ENCODE results near the gene GNAO1.
A peak's percentile ranks its signal among the peaks of the same experiment; 100 is the strongest.

The GNAO1 gene

DNA sequence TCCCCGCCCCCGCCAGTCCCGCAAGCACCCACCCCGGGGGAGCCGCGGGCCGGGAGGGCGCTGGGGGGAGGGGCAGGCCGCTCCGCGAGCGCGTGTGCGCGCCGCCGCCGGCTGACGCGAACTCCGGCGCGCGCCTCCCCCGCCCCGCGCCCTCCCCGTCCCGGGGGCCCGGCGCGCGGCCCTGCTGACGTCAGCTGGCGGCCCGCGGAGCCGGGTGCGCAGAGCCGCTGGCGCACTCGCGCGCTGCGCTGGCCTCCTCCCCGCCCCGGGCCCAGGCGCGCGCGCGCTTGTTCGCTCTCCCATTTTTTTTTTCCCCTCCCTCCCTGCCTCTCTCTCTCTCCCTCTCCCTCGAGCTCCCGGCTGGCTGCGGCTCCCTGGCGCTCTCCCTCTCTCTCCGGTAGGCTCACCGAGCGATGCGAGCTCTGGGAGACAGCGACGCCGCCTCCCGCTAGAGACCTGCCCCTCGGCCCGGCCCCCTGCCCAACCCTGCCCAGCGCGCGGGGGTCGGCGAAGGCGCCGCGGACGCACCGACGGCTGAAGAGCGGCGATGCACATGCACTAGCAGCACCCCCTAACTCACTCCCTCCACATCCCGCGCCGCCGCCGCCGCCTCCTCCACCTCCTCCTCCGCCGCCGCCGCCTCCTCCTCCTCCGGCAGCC is at the start of gene GNAO1:
TSS of gene GNAO1 (plus strand) at position 334 of the 660 bp plus-strand sequence. CDS start 747 bp downstream, outside the sequence.
- DNase-seq: peak; percentile 83

DNA sequence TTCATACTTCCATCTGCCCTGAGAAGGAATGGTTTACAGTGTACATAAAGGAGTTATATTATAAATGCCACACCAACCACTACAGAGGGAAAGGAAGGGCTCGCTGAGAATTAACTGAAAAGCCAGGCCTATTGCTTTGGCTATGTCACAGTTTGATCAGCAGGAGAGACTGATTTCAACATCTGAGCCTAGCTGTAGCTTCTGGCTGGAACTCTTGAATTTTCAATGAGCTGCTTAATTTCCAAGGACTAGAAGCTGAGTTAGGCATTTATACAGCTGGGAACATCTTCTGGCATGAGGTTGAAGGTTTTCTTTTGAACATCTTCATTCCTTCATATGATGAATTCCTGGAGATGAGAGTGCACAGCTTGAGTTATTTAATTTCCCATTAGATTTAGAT is 47.6 kb upstream of the GNAO1 start:
- DNase-seq: no peak

DNA sequence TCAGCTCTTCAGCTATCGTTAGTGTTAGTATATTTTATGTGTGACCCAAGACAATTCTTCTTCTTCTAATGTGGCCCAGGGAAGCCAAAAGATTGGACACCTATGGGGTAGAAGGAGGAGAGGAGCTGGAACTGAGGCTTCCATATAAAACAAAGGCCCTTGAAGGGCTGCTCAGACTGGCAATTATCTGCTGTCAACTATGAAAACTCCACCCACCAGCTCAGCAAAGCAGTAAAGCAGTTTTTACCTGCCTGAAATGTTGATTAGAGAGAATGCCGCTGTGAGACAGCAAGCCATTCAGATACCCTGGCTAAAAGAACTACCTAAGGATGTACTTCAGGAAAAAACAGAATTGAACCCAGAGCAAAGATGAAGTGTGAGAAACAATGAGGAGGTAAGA is 45.9 kb upstream of the GNAO1 start:
- peak; percentile 50 for DNase-seq

DNA sequence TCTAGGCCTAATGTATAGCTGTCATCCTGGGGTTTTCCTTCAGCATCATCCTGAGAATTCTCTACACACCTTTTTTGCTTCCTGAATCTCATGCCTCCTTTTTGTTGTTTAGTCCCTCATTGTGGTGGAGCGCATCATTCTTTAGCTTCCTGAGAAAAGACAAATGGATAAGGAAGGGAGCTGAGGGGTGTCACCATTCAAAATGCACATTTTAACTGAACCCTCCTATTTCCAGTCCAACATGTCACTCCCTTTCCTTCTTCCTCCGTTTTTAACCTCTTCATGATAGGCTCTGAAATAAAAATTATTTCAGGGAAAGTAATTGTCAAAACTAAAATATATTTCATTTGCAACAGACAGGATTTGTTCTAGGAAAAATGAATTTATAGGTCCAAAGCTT is 39.7 kb upstream of the GNAO1 start:
- DNase-seq: no peak

DNA sequence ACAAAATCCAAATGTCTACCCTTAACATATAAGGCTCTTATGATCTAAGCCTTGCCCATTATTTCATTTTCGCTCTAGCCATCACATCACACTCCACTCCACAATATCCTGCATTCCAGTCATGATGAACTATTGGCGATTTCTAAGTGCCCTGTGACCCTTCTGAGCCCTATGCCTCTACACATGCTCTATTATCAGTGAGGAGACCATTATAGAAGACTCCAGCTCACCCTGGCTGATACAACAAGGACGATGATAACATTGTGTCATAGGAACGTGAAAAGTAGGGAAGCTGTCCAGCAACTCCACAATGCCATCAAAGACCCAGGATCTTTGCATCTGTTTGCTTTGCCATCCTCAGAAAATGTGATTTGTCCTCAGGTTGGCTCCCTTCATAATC is 29.6 kb upstream of the GNAO1 start:
- no peak for DNase-seq

DNA sequence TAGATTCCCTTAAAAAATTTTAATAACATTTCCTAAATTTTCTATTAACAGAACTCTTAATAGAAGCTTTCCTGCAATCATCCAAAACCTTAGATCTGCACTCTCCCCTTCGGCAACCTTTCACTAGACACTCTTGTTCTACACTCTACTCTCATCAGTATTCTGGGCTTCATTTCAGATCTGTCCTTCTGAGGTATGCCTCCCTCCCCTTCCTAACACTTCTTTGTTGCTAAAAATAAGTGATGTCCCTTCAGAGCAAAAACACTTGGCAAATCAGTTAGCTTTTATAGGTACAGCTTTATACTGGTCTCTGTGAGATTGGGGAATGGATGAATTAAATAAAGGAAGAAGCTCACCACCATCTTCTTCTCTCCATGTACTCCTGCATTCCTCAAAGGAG is 28.2 kb upstream of the GNAO1 start:
- DNase-seq: no peak

DNA sequence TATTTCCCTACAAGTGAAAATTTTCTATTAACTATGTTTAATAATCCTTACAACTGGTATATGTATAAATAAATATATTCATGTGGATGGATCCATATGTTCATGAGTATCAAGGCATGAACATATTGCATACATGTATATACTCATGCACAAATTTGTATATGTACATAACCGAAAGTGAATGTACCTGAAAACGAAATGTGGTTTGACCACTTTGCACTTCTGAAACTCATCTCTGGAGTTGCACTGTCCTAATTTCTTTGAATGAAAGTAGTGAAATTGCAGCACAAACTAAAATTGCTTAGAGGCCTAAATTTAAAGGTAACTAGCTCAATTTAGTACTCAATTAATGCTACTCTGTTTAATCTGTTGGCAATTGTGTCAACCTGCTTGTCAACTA is 27.4 kb upstream of the GNAO1 start:
- no peak for DNase-seq

DNA sequence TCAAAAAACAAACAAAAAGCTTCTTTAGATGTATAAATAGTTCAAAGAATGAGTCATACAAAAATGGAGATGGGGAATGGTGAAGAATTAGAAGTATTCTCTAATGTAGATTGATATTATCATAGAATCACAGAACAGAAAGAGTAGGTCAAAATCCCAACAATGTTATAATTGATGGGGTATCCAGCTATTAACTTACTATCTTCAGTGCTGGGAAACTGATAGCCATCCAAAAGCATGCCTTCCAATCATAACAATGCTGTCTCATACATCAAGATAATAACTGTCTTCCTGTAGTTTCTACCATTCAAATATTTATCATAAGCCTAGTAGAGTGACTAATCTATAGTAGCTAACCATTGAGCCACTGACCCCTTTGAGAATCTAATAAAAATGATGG is 26.7 kb upstream of the GNAO1 start:
- no peak for DNase-seq

DNA sequence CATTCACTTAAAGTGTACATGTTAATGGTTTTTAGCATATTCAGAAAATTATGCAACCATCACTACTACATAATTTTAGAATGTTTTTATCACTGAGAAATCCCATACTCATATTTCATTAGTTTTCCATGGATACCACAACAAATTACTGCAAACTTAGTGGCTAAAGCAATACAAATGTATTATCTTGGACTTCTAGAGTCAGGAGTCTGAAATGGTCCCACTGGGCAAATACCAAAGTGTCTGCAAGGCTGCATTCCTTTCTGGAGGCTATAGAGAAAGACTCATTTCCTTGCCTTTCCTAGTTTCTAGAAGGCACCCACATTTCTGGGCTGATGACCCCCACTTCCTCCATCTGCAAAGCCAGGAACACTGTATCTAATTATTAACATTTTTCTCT is 16.9 kb upstream of the GNAO1 start:
- DNase-seq: no peak

DNA sequence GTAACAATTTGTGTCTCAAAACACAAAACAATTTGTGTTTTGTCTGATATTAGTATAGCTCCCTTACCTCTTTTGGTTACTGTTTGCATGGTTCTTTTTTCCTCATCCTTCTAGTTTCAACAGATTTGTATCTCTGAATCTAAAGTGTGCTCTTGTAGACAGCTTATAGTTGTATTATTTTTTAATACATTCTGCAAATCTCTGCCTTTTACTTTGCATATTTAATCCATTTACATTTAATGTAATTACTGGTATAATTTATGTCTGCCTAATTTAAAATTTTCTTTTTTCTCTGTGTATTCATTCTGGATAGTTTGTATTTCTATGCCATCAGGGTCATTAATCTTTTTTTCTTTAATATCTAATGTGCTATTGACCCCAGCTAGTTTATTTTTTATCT is 9.9 kb upstream of the GNAO1 start:
- DNase-seq: no peak

DNA sequence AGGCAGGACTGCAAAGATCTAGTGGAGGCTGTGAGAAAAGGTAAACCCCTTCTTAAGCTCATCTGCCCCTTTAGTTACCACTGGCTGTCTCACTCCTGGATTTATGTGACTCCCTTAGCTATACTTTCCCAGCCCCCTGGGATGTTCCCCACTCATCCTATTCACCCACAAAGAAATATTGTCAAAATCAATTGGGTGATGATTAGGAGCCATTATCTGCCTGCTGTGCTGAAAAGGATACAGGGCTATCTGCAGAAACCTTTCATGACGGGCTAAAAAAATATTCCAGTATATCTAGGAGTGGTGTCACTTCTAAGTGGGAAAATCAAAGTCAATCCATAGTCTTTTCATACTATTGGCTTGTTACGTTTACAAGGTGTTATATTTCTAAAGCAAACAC is 8.0 kb upstream of the GNAO1 start:
- DNase-seq: no peak

DNA sequence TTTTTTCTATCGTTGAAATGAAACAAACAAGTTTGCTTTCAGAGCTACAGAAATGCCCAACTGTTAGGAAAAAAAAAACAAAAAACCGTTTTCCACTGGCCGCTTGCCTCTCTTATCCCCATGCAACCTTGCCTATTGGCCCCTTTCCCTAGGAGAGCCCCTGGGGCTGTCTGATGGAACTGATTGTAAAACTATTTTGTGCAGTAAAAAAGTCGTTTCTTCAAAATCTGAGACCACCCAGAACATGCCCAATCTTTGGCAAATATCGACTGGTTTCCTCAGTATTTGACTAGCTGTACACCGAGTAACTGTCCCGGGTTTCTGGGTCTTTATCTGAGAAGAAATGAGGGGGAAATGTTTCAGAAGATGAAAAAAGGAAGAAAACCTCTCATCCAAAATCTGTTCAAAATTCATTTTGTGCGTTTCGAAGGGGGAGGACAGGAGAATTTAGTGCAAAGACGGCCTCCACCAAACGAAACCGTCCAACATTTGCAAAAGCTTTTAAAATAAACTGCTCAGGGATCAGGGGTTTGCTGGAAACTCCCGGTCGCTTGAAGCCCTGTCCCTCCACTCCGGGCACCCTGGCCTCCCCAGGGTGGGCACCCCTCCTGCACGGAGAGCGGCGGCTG is 1.1 kb upstream of the GNAO1 start:
- DNase-seq: no peak

DNA sequence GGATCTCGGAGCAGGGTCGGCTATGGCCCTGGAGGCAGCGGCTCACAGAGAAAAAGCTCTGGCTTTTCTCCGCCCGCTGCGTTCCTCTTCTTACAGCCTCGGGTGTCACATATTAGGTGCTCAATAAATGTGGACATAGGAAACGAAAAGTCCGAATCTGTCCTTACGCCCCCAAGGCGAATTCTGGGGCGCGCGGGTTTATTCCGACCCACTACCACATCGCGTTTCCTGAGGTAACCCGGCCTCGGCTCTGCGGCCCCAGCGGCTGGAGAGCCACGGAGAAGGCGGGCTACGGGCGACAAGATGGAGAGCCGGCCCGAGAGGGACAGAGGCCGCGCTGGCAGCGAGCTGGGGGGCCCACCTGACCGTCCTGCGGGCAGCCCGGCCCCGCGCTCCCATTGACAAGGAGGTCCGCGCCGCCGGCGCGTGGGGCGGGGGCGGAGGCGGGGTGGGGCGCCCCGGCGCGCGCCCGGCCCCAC is 573 bp upstream of the GNAO1 start:
- DNase-seq: no peak

DNA sequence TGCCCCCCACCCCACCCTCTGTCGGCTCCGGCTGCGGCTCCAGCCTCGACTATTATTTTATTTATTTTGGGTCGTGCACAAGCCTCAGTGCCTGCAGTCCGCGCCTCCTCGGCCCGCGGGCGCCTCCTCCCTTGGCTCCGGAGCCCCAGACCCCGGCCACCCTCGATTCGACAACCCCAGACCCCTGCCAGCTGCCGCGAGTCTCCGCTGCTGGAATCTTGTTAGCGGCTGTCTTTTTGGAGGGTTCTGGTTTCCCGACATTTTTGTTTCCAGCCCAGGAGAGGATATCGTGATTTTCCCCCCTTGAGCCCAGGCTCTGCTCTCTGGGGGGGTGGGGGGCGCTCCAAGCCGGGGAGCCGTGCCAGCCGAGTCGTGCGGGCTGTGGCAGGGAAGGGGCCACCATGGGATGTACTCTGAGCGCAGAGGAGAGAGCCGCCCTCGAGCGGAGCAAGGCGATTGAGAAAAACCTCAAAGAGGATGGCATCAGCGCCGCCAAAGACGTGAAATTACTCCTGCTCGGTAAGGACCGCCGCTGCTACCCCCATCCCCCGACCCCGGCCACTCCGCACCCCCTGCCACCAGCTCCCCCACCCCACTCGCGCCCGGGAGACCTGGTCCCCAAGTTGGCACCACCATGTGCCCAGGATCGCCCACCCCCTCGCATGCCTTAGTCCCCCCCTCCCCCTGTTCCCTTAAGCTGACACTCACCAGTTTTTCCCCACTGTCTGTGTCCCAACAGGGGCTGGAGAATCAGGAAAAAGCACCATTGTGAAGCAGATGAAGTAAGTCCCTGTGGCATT is 746 bp downstream of the GNAO1 start:
- DNase-seq: no peak

DNA sequence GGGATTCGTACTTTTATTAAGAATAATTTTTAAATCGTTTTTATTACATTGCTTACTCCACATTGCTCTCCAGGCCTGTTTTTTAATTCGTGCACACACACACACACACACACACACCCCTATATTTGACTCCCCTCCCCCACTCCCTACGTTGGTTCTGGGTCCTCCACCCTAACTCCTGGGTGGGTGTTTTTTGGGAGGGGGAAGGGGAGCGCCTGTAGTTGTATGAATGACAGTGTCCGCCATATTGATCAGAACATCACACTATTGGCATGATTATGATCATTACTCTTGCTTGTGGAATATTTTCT is 1.3 kb downstream of the GNAO1 start:
- no peak for DNase-seq

DNA sequence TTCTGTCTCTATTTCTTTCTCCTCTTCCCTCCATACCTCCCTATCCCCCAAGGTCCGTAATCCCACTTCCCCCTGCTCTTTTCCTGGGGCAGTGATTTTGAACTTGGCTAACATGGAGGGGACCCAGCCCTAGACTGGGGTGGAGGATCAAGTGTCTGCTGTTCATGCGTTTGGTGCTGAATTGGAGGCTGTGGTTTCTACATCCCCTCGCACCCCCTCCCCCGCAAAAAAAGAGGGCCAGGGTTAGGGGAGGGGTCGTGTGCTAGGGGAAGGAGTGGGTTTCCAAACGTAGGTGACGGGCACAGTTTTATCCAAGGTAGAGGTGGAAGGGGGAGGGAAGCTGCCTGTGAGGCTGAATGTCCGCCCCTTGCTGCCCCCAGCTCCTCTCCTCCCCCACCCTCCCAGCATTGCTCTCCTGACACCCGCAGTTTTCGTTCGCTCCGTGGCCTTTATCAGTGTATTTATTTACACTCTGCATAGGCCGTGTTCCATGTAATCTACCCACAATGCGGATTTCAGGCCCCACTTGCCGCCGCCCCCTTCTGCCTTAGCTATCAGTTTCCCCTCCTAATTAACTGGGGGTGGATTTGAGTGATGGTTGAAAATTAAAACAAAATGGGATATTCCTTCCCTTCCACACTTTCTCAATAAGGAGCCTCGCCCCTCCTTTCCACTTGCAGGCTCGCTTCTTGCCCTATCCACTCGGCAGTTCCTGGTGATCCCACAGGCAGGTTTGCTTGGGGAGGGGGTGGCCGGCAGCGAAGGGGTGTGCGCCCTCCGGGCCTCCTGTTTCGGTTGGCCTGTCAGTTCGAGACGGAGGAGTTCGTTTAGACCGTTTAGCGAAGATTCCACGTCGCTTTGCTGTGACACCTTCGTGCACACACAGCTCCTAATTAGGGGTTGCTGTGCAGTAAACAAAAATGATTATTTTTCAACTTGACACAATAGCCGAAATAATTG is 2.0 kb downstream of the GNAO1 start:
- no peak for DNase-seq

DNA sequence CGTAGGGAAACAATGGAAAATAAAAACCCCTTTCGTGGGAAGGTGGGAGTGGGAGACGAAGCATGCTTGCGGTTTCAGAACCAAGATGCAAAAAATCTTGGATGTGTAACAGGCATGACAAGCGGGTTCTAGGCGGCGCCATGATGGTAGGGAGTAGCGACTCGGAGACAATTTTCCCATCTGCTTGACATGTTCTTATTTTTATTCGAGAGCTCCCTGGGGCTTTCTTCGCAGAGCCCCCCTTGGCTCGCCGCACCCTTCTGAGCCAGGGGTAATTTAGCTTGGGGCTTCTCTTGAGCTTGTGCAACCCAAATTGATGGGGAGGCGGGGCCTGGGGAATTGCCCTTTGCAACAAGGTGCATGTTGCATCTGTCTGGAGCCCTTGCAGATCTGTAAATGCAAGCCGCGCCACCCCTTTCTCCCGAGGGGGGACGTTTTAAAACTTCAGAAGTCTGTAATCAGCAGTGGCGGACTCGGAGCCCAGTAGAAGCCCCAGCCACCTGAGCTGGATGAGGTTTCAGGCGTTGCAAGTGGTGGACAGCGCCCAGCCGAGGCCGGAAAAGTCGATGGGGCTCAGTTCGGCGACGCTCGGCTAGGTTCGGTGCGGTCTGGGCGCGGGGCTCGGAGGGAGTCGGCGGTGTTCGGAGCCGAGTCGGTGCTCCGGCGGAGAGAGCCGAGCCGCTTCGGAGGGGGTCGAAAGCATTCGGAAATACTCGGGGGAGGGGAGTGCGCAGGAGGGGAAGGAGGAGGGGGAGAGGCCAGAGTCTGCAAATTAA is 2.9 kb downstream of the GNAO1 start:
- peak; percentile 90 for DNase-seq

DNA sequence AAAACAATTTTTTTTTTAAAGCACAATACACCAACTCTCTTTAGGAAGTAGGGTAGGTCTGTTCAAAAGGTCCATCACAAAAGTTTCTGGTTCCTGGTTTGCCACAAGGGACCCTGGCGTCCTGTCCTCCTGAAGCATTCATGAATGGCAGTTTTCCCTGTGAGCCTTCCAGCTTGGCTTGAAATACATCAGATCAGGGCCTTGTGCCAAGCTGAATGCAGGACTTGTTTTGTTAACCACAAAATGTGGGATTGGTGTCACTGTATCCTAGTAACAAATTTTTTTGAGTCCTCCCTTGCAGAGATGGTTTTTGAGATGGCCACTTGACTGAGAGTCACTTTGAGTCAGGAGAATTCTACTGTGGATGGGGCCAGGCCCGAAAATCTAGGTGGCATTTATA is 3.9 kb downstream of the GNAO1 start:
- DNase-seq: no peak

DNA sequence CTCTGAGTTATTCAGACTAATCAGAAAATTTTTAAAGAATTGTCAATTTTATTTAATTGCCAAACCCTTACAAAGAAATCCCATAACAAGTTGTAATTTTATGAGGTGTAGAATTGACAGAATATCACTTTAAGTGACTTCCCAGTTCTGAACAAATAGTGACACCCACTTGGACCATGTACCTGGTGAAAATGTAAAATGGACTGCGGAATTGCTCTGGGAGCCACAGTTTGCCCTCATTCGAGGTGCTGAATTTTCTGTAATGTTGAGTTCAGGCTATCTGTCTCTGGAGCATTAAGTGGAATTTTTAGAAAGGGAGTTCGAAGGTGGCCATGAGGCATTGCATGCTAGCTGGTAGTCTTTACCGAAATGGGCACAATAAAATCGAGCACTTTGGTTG is 5.1 kb downstream of the GNAO1 start:
- DNase-seq: no peak

DNA sequence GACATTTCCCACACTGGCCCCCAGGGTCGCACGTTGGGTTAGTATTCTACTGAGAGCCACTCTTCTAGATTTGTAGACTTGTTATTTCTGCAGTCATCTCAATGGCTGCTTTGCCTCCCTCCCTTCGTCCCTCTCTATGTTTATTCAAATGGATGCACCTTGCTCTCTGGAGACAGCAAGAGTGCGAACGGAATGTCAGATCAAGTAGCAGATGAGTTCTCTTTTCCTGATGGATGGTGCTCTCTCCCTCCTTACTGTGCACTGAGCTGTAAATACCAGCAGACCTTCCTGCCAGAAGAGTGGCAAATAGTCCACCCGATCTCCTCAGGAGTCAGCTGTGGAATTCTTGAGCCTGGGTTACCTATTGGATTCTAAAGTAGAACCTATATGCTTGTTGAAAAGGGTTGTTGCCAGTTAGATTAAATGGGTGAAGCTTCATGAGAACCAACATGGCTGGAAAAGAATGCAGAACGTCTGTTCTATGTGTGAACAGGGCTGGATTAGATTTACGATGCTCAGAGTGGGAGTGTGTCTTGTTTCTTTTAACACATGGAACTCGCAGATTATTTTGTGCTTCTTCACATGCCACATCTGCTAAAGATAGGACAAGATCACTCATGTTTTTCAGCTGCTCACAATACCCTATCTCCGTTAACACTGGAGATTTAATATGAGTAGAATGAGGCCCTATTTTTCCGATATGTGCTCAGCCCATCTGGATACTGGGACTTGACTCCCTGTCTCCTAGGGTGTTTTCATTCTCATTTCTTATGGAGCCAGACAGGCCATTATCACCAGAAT is 6.1 kb downstream of the GNAO1 start:
- no peak for DNase-seq

DNA sequence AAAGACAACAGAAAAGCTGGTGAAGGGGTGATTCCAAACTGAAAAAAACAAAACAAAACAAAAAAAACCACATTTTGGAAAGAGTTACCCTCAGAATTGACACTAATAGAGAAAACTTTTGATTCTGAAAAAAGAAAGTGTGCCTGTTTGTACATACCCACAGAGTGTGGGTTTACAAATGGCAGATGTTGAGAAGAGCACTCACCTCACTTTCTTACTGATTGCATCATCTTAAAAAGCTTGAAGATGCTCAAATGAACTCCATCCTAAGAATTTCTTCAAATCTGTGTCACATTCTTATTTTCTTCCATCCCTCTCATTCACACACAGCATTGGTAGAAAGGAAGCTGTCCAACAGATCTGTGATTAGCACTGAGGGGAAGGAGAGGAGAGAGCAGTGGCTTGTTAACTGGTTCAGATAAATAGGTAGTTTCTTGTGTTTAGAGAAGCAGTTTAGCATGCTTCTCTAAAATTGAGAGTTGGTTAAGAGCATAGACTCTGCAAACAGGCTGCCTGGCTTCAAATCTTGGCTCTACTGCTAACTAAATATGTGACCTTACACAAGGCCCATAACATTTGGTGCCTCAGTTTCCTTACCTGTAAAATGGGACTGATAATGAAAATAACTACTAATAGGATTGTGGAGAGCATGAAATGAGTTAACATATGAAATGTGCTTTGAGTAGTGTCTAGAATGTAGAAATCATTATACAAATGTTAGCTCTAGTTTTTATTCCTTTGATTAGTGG is 6.9 kb downstream of the GNAO1 start:
- DNase-seq: no peak
